Activated CD4-positive, alpha-beta T cell treated with anti-CD3 and anti-CD28 coated beads for 1 hour (primary cell): ENCODE measurements around the gene CAMK2G.
A peak's percentile ranks its signal among the peaks of the same experiment; 100 is the strongest.

ENCODE experiments used
- DNase-seq: peaks from one replicate; pipeline ENCODE4 v3.0.0-alpha.2; 2020

CAMK2G gene

GRCh38 chr10:73859784-73860491 lies 14.4 kb downstream of the CAMK2G start:
- DNase-seq: no peak

GRCh38 chr10:73859428-73859783 lies 14.9 kb downstream of the CAMK2G start:
- DNase-seq: no peak

- DNase-seq: no peak
These were observed 15.5 kb downstream of the CAMK2G start for GRCh38 chr10:73858750-73859427.

GRCh38 chr10:73858013-73858708 lies 16.2 kb downstream of the CAMK2G start:
- DNase-seq: no peak

GRCh38 chr10:73857446-73857845 lies 16.9 kb downstream of the CAMK2G start:
- no peak for DNase-seq

- DNase-seq: no peak
These were observed 18.1 kb downstream of the CAMK2G start for GRCh38 chr10:73856261-73856660.

- no peak for DNase-seq
These were observed 18.9 kb downstream of the CAMK2G start for GRCh38 chr10:73855413-73855812.

GRCh38 chr10:73854310-73854709 lies 20.0 kb downstream of the CAMK2G start:
- no peak for DNase-seq

- DNase-seq: no peak
These were observed 21.2 kb downstream of the CAMK2G start for GRCh38 chr10:73853196-73853595.

GRCh38 chr10:73850863-73851461 lies 23.4 kb downstream of the CAMK2G start:
- no peak for DNase-seq

GRCh38 chr10:73850211-73850610 lies 24.1 kb downstream of the CAMK2G start:
- DNase-seq: no peak

GRCh38 chr10:73848821-73849489 lies 25.4 kb downstream of the CAMK2G start:
- DNase-seq: peak; percentile 84

GRCh38 chr10:73847031-73847430 lies 27.3 kb downstream of the CAMK2G start:
- DNase-seq: no peak

GRCh38 chr10:73843261-73843660 lies 31.1 kb downstream of the CAMK2G start:
- DNase-seq: no peak

GRCh38 chr10:73842349-73842748 lies 32.0 kb downstream of the CAMK2G start:
- no peak for DNase-seq

GRCh38 chr10:73841526-73842285 lies 32.6 kb downstream of the CAMK2G start:
- no peak for DNase-seq

GRCh38 chr10:73841061-73841421 lies 33.3 kb downstream of the CAMK2G start:
- no peak for DNase-seq

- DNase-seq: no peak
These were observed 33.8 kb downstream of the CAMK2G start for GRCh38 chr10:73840403-73841060.

GRCh38 chr10:73840056-73840402 lies 34.3 kb downstream of the CAMK2G start:
- DNase-seq: no peak

GRCh38 chr10:73839276-73839966 lies 34.9 kb downstream of the CAMK2G start:
- DNase-seq: no peak

GRCh38 chr10:73838827-73839226 lies 35.5 kb downstream of the CAMK2G start:
- no peak for DNase-seq
